Measurements from ENCODE around the gene RNF144B. TPM values are rescaled to one million over a fixed set of nuclear protein-coding genes. Genes with fewer than 3 reads are reported as not detected.

The RNF144B gene
- 10 to 100 TPM in 3 of 6 experiments, 1 to 10 TPM in 3; 7.6 to 19.1 (median 10.2) TPM for total RNA-seq
- long read RNA-seq, full-length matches to known transcripts = 1 of 2 reads
- long read RNA-seq, partial matches to known transcripts = 1 of 2 reads
- long read RNA-seq, other reads (novel, unspliced or antisense) = 0 of 2 reads

DNA sequence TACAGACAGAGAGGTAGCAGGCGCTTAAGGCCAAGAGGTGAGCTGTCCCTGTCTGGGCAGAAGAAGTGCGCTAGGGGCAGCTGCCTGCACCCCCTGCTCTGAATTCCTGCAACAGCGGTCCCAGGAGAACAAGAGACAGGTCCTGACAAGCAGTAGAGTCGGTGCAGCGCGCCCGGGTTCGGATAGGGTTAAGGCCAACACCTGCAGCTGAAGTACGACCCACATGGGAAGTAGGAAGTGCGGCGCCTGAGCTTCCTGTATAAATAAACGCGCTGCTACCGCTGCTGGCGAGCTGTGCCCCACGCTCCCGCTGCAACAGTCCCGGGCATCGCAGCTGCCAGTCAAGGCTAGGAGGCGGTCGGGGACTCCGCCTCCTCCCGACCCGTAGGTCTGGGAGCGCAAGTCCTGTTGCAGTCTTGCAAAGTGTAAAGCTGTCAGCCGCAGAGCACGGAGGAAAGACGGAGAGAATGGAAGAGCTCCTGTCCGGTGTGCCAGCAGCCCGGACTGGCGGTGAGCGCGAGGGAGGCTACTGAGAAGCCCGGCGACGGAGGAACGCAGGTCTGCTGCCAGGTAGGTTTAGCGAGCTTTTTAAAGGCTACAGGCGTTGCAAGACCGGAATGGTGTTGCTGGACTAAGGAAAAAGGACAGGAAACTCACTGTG is at the start of gene RNF144B:
TSS of gene RNF144B (plus strand) at position 290 of the 661 bp plus-strand sequence. CDS start 12,185 bp downstream, outside the sequence.
- Histone ChIP-seq H3K27ac (peak within 1 kb of the TSS; percentile 80 to 88 (median 81)), H3K27me3 (no peaks in the 10 kb centered on the region), H3K4me3 (peak within 1 kb of the TSS; percentile 45 to 67 (median 62)), H3K36me3 (no peaks in the 10 kb centered on the region), H3K9me3 (no peaks in the 10 kb centered on the region), H3K4me1 (peaks cover 0 to 40% (median 8%) of the 10 kb centered on the region in 4 donors)
- 2% methylated on average over 21 of the region's 40 CpGs for WGBS (ENCODE audit: insufficient coverage, low coverage, low lambda C conversion rate, missing lambda C conversion rate)
- DNase-seq = peak; percentile 94 to 96 (median 96)
- intact Hi-C loops (cut with DNase I) = no loop called here
- TF ChIP-seq, protein P1, sequence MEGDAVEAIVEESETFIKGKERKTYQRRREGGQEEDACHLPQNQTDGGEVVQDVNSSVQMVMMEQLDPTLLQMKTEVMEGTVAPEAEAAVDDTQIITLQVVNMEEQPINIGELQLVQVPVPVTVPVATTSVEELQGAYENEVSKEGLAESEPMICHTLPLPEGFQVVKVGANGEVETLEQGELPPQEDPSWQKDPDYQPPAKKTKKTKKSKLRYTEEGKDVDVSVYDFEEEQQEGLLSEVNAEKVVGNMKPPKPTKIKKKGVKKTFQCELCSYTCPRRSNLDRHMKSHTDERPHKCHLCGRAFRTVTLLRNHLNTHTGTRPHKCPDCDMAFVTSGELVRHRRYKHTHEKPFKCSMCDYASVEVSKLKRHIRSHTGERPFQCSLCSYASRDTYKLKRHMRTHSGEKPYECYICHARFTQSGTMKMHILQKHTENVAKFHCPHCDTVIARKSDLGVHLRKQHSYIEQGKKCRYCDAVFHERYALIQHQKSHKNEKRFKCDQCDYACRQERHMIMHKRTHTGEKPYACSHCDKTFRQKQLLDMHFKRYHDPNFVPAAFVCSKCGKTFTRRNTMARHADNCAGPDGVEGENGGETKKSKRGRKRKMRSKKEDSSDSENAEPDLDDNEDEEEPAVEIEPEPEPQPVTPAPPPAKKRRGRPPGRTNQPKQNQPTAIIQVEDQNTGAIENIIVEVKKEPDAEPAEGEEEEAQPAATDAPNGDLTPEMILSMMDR (IDR thresholded peaks at IDR 0.05) = no peak
- TF ChIP-seq POLR2A (IDR thresholded peaks at IDR 0.05) = peak; percentile 95
- peak; percentile 86 to 95 (median 90) for ATAC-seq

GRCh38 chr6:18339599-18339998 is 47.6 kb upstream of the RNF144B start:
- intact Hi-C loops (cut with DNase I) = no loop called here
- Histone ChIP-seq H3K4me1 (no peaks in the 10 kb centered on the region), H3K36me3 (no peaks in the 10 kb centered on the region), H3K9me3 (no peaks in the 10 kb centered on the region), H3K27ac (no peak overlapping the region), H3K4me3 (no peak overlapping the region), H3K27me3 (no peaks in the 10 kb centered on the region)
- 71% methylated on average over 1 of the region's 1 CpG for WGBS (ENCODE audit: insufficient coverage, low coverage, low lambda C conversion rate, missing lambda C conversion rate)
- no peak for TF ChIP-seq POLR2A (IDR thresholded peaks at IDR 0.05)
- TF ChIP-seq, protein P1 (IDR thresholded peaks at IDR 0.05) = no peak
- DNase-seq (no peak), ATAC-seq (no peak)

- ATAC-seq (no peak), DNase-seq (no peak)
- intact Hi-C loops (cut with DNase I) = no loop called here
- Histone ChIP-seq H3K27ac (no peak overlapping the region), H3K4me3 (no peak overlapping the region), H3K9me3 (no peaks in the 10 kb centered on the region), H3K4me1 (no peaks in the 10 kb centered on the region), H3K27me3 (no peaks in the 10 kb centered on the region), H3K36me3 (no peaks in the 10 kb centered on the region)
- TF ChIP-seq, protein P1 (IDR thresholded peaks at IDR 0.05) = no peak
- no peak for TF ChIP-seq POLR2A (IDR thresholded peaks at IDR 0.05)
- 100% methylated on average over 4 of the region's 7 CpGs for WGBS (ENCODE audit: insufficient coverage, low coverage, low lambda C conversion rate, missing lambda C conversion rate)
Observed at GRCh38 chr6:18340781-18341551, 46.2 kb upstream of the RNF144B start.

DNA sequence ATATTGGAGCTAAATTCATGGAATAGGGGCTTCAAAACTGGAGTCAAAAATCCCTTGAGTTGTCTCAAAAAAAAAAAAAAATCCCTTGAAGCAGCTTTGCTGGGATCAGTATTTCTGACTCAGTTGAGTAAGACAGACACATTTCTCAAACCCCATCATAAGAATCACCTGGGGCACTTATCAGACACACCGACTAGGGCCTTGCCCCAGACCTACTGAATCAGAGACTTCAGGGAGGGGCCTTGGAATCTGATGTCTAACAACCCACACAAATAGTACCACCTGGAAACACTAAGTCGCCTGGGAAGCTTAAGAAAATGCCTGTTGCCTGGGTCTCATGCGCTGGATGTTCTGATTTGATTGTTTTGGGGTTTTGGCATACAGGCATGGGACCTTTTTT is 44.9 kb upstream of the RNF144B start:
- Histone ChIP-seq H3K4me1 (no peaks in the 10 kb centered on the region), H3K4me3 (no peak overlapping the region), H3K36me3 (no peaks in the 10 kb centered on the region), H3K27me3 (no peaks in the 10 kb centered on the region), H3K27ac (no peak overlapping the region), H3K9me3 (no peaks in the 10 kb centered on the region)
- TF ChIP-seq POLR2A (IDR thresholded peaks at IDR 0.05) = no peak
- TF ChIP-seq, protein P1 (IDR thresholded peaks at IDR 0.05) = no peak
- DNase-seq = no peak
- intact Hi-C loops (cut with DNase I) = no loop called here
- ATAC-seq = no peak
- 76% methylated on average over 3 of the region's 3 CpGs for WGBS (ENCODE audit: insufficient coverage, low coverage, low lambda C conversion rate, missing lambda C conversion rate)
